ENCODE results near the gene BICD1. TPM values are rescaled to one million over a fixed set of nuclear protein-coding genes. Genes with fewer than 3 reads are reported as not detected.

The BICD1 gene
- total and polyA plus RNA-seq, 4 donors: 6.1 to 22.9 (median 12.8) TPM

DNA sequence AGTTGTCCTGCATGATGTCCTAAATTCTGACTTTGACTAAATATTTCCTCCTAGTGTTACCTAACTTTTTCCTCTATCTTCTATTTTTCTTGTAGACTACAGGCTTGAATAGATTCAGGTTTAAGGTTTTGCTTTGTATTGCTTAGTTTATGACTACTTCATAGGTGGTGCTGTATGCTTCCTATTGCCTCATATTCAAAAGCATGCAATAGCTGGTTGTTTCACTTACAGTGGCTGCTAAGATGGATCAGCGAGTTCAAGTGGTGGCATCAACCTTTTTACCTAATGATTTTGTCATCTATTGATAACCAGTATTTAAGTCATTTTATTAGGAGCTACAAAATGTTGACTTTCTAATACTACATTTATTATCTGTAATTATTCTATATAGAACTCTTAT lies 36.3 kb upstream of the BICD1 start:
- no peak overlapping the region for H3K27ac ChIP-seq (ENCODE audit: low read depth in 1 of 2, low read length in 1 of 2)
- TF ChIP-seq, protein P1, sequence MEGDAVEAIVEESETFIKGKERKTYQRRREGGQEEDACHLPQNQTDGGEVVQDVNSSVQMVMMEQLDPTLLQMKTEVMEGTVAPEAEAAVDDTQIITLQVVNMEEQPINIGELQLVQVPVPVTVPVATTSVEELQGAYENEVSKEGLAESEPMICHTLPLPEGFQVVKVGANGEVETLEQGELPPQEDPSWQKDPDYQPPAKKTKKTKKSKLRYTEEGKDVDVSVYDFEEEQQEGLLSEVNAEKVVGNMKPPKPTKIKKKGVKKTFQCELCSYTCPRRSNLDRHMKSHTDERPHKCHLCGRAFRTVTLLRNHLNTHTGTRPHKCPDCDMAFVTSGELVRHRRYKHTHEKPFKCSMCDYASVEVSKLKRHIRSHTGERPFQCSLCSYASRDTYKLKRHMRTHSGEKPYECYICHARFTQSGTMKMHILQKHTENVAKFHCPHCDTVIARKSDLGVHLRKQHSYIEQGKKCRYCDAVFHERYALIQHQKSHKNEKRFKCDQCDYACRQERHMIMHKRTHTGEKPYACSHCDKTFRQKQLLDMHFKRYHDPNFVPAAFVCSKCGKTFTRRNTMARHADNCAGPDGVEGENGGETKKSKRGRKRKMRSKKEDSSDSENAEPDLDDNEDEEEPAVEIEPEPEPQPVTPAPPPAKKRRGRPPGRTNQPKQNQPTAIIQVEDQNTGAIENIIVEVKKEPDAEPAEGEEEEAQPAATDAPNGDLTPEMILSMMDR (IDR thresholded peaks at IDR 0.05; ENCODE audit: control extremely low read depth, extremely low read depth): no peak
- WGBS, 2 donors: 47 to 88% methylated on average over 1 of the region's 1 CpG
- ATAC-seq (ENCODE audit: insufficient read depth, low FRiP score): no peak
- no peak for DNase-seq
- H3K4me1 ChIP-seq (ENCODE audit: control insufficient read depth in 5 of 5, insufficient read depth in 5 of 5, low read length in 5 of 5): no peaks in the 10 kb centered on the region
- no peak overlapping the region for H3K4me3 ChIP-seq
- H3K36me3 ChIP-seq (ENCODE audit: control insufficient read depth in 4 of 4, insufficient read depth in 4 of 4, low read length in 4 of 4): no peaks in the 10 kb centered on the region
- H3K9ac ChIP-seq (ENCODE audit: insufficient read depth in 1 of 2, low read length in 2 of 2): no peak overlapping the region
- H3K27me3 ChIP-seq (ENCODE audit: control insufficient read depth in 3 of 3, insufficient read depth in 3 of 3, low read length in 2 of 3): no peaks in the 10 kb centered on the region
- H3K9me3 ChIP-seq (ENCODE audit: control insufficient read depth in 4 of 4, insufficient read depth in 3 of 4, low read length in 3 of 4): peaks cover 0 to 2% (median 0%) of the 10 kb centered on the region in 4 donors

DNA sequence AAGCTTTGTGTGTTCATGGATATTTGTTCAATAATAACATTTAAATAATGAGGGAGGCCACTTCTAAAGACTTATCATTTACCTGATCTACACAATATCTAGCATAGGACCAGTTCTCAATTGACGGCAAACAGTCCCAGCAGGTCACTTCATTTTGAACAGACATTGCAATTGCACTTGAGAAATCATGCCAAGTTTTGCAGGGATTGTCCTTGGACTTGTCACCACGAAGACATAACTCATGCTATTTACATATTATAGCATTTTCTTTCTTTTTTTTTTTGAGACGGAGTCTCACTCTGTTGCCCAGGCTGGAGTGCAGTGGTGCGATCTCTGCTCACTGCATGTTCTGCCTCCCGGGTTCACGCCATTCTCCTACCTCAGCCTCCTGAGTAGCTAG lies 34.5 kb upstream of the BICD1 start:
- TF ChIP-seq, protein P1 (IDR thresholded peaks at IDR 0.05; ENCODE audit: control extremely low read depth, extremely low read depth): no peak
- Histone ChIP-seq H3K27me3 (ENCODE audit: control insufficient read depth in 3 of 3, insufficient read depth in 3 of 3, low read length in 2 of 3) (no peaks in the 10 kb centered on the region), H3K9me3 (ENCODE audit: control insufficient read depth in 4 of 4, insufficient read depth in 3 of 4, low read length in 3 of 4) (peaks cover 0 to 2% (median 0%) of the 10 kb centered on the region in 4 donors), H3K4me1 (ENCODE audit: control insufficient read depth in 5 of 5, insufficient read depth in 5 of 5, low read length in 5 of 5) (no peaks in the 10 kb centered on the region), H3K27ac (ENCODE audit: low read depth in 1 of 2, low read length in 1 of 2) (no peak overlapping the region), H3K36me3 (ENCODE audit: control insufficient read depth in 4 of 4, insufficient read depth in 4 of 4, low read length in 4 of 4) (no peaks in the 10 kb centered on the region), H3K4me3 (no peak overlapping the region), H3K9ac (ENCODE audit: insufficient read depth in 1 of 2, low read length in 2 of 2) (no peak overlapping the region)
- 89 to 90% methylated on average over 6 of the region's 6 CpGs for WGBS, 2 donors
- ATAC-seq (ENCODE audit: insufficient read depth, low FRiP score): no peak
- DNase-seq: no peak

DNA sequence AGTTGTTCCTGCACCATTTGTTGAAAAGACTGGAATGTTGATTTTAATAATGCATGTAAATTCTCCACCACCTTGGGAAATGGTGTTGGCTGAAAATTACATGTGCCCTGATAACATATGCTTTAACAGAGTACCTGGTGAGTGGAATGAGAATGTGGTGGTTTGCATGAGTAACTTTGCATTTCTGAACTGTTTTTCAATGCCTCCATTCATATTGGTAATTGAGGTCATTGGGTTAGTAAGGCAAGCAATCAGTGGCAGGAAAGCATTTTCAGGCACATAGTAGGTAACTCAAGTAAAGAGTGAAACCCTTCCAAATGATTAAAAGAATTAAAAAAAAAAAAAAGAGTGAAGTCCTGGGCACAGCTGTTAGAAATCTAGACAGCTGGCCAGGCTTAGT lies 32.2 kb upstream of the BICD1 start:
- Histone ChIP-seq H3K9me3 (ENCODE audit: control insufficient read depth in 4 of 4, insufficient read depth in 3 of 4, low read length in 3 of 4) (peaks cover 0 to 2% (median 0%) of the 10 kb centered on the region in 4 donors), H3K27me3 (ENCODE audit: control insufficient read depth in 3 of 3, insufficient read depth in 3 of 3, low read length in 2 of 3) (no peaks in the 10 kb centered on the region), H3K36me3 (ENCODE audit: control insufficient read depth in 4 of 4, insufficient read depth in 4 of 4, low read length in 4 of 4) (no peaks in the 10 kb centered on the region), H3K9ac (ENCODE audit: insufficient read depth in 1 of 2, low read length in 2 of 2) (no peak overlapping the region), H3K27ac (ENCODE audit: low read depth in 1 of 2, low read length in 1 of 2) (no peak overlapping the region), H3K4me3 (no peak overlapping the region), H3K4me1 (ENCODE audit: control insufficient read depth in 5 of 5, insufficient read depth in 5 of 5, low read length in 5 of 5) (no peaks in the 10 kb centered on the region)
- no peak for DNase-seq
- TF ChIP-seq, protein P1 (IDR thresholded peaks at IDR 0.05; ENCODE audit: control extremely low read depth, extremely low read depth): no peak
- ATAC-seq (ENCODE audit: insufficient read depth, low FRiP score): no peak

DNA sequence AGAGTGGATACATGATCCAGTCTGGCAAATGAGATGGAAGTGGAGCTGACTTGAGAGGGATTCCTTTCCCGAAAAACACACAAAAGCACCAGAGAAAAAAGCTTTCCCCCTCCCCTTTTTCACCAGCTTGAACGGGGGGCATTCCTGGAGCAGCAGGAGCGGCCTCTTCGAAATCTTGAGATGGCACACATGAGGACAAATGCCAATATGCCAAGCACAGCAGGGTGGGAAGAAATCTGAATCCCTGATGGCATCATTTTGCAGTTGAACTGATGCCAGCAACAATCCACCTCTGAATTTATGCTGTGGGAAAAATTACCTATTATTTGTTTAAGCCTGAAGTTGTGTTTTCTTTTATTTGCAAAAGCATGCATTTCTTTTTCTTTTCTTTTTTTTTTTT lies 29.7 kb upstream of the BICD1 start:
- H3K9ac ChIP-seq (ENCODE audit: insufficient read depth in 1 of 2, low read length in 2 of 2): no peak overlapping the region
- H3K9me3 ChIP-seq (ENCODE audit: control insufficient read depth in 4 of 4, insufficient read depth in 3 of 4, low read length in 3 of 4): peaks cover 0 to 2% (median 0%) of the 10 kb centered on the region in 4 donors
- H3K4me1 ChIP-seq (ENCODE audit: control insufficient read depth in 5 of 5, insufficient read depth in 5 of 5, low read length in 5 of 5): no peaks in the 10 kb centered on the region
- 70 to 92% methylated on average over 4 of the region's 4 CpGs for WGBS, 2 donors
- no peaks in the 10 kb centered on the region for H3K27me3 ChIP-seq (ENCODE audit: control insufficient read depth in 3 of 3, insufficient read depth in 3 of 3, low read length in 2 of 3)
- TF ChIP-seq, protein P1 (IDR thresholded peaks at IDR 0.05; ENCODE audit: control extremely low read depth, extremely low read depth): no peak
- no peak overlapping the region for H3K27ac ChIP-seq (ENCODE audit: low read depth in 1 of 2, low read length in 1 of 2)
- H3K36me3 ChIP-seq (ENCODE audit: control insufficient read depth in 4 of 4, insufficient read depth in 4 of 4, low read length in 4 of 4): no peaks in the 10 kb centered on the region
- DNase-seq (peak in 1 of 3 donors; percentile 6), ATAC-seq (ENCODE audit: insufficient read depth, low FRiP score) (no peak)
- H3K4me3 ChIP-seq: no peak overlapping the region

Data from lung (tissue), 12 donors.